ENCODE measurements around the gene VIL1. TPM values are rescaled to one million over a fixed set of nuclear protein-coding genes. Genes with fewer than 3 reads are reported as not detected.

VIL1 gene
- total and polyA plus RNA-seq, 2 of the 4 experiments (the other 2 are of a cell fraction) = not detected

DNA sequence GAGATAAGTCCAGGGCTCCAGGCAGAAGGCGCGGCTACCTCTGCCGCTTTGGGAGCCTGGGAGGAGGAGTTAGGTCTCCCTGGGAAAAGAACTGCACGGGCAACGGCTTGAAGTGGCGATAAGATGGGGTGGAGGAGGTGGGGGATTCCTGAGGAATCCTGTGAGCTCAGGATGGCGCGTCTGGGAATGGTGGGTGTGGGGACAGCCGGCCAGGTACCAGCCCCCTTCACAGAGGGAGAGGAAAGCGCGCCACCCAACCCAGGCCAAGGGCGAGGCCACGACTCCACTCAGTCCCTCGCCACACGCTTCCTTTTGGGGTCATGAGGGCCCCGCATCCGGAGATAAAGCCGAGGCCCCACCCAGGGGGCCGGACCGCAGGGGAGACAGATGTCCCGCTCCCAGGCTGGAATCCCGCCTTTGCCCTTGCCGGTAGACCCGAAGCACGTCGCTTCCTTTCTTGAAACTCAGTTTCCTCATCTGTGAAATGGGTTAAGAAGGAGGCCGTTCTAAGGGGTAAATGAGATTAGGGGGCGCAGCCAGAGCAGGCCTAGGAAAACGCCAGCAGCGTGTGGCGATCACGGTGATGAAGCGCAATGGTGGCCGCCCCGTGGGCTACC, 21.0 kb upstream of the VIL1 start:
- Histone ChIP-seq H3K18ac (ENCODE audit: low read depth, low read length) (peak overlapping the region; percentile 84), H3K4me3 (ENCODE audit: insufficient read depth, low read depth, low read length) (peak overlapping the region; percentile 34), H3K36me3 (ENCODE audit: control insufficient read depth, insufficient read depth, low read length) (peaks cover 11% of the 10 kb centered on the region; the same call in 1 of the 2 replicates), H2AFZ (replicated peaks; ENCODE audit: low read length, poor library complexity) (peak overlapping the region; percentile 82), H3K27me3 (ENCODE audit: control insufficient read depth, insufficient read depth, low read length) (no peaks in the 10 kb centered on the region), H3K4me1 (ENCODE audit: control insufficient read depth, insufficient read depth, low read length) (peaks cover 25% of the 10 kb centered on the region), H3K14ac (replicated peaks; ENCODE audit: low read depth, low read length) (peak overlapping the region; percentile 74; the same call in 1 of the 2 replicates), H3K23ac (ENCODE audit: low read depth, low read length) (peak overlapping the region; percentile 83; the same call in 1 of the 2 replicates), H2BK15ac (ENCODE audit: low read depth, low read length) (peak overlapping the region; percentile 62; the same call in 2 of the 3 replicates), H3K27ac (ENCODE audit: insufficient read depth, low read length) (peak overlapping the region; percentile 99), H2BK5ac (ENCODE audit: low read depth, low read length, poor library complexity, severe bottlenecking) (peak overlapping the region; percentile 98), H3K9me3 (ENCODE audit: control insufficient read depth, insufficient read depth, low read length) (no peaks in the 10 kb centered on the region), H4K91ac (ENCODE audit: insufficient read depth, low read depth, low read length) (peak overlapping the region; percentile 99), H3K9ac (ENCODE audit: low read depth, low read length) (peak overlapping the region; percentile 95), H4K20me1 (ENCODE audit: insufficient read depth, low read length) (peaks cover 13% of the 10 kb centered on the region; the same call in 1 of the 2 replicates), H2BK20ac (ENCODE audit: low read depth, low read length) (peak overlapping the region; percentile 9; the same call in 1 of the 2 replicates), H2AK9ac (replicated peaks; ENCODE audit: low read depth, low read length, poor library complexity) (peak overlapping the region; percentile 88), H2BK120ac (ENCODE audit: low read depth, low read length) (peak overlapping the region; percentile 97), H4K5ac (ENCODE audit: low read depth, low read length) (peak overlapping the region; percentile 94), H3K79me1 (ENCODE audit: low read depth in 1 of 2, low read length in 2 of 2) (peaks cover 6 to 26% of the 10 kb centered on the region in 2 experiments; a peak in 3 of 4 replicates), H3K9me1 (ENCODE audit: insufficient read depth, low read length) (0 out of 2 replicates have a peak, but pooled peaks cover 2% of the 10 kb centered on the region), H3K4ac (ENCODE audit: low read depth, low read length) (peak overlapping the region; percentile 90), H3K4me2 (ENCODE audit: low read depth, low read length) (peak overlapping the region; percentile 90), H2AK5ac (ENCODE audit: low read depth, low read length) (peak overlapping the region; percentile 95), H4K8ac (ENCODE audit: low read depth in 2 of 2, low read length in 2 of 2) (peak overlapping the region; percentile 70 to 94), H3K56ac (ENCODE audit: extremely low read depth, insufficient read depth, low read length) (peak overlapping the region; percentile 54; the same call in 1 of the 2 replicates)
- no peak for TF ChIP-seq CHD1 (IDR thresholded peaks at IDR 0.05; ENCODE audit: low read depth, low read length)
- peak; percentile 20 for TF ChIP-seq RCOR1 (IDR thresholded peaks at IDR 0.05; ENCODE audit: insufficient replicate concordance, low read length)
- no peak for TF ChIP-seq SMC3 (IDR thresholded peaks at IDR 0.05; ENCODE audit: low read depth, low read length)
- peak; percentile 45; the same call in 1 of the 2 replicates for TF ChIP-seq BHLHE40 (IDR thresholded peaks at IDR 0.05; ENCODE audit: low read depth, low read length)
- no peak for TF ChIP-seq MAZ (IDR thresholded peaks at IDR 0.05; ENCODE audit: borderline replicate concordance, low read depth, low read length)
- no peak for TF ChIP-seq MAFK (IDR thresholded peaks at IDR 0.05; ENCODE audit: low read depth, low read length)
- no peak for TF ChIP-seq ELK1 (IDR thresholded peaks at IDR 0.05; ENCODE audit: borderline replicate concordance, low read depth, low read length)
- TF ChIP-seq, protein P1, sequence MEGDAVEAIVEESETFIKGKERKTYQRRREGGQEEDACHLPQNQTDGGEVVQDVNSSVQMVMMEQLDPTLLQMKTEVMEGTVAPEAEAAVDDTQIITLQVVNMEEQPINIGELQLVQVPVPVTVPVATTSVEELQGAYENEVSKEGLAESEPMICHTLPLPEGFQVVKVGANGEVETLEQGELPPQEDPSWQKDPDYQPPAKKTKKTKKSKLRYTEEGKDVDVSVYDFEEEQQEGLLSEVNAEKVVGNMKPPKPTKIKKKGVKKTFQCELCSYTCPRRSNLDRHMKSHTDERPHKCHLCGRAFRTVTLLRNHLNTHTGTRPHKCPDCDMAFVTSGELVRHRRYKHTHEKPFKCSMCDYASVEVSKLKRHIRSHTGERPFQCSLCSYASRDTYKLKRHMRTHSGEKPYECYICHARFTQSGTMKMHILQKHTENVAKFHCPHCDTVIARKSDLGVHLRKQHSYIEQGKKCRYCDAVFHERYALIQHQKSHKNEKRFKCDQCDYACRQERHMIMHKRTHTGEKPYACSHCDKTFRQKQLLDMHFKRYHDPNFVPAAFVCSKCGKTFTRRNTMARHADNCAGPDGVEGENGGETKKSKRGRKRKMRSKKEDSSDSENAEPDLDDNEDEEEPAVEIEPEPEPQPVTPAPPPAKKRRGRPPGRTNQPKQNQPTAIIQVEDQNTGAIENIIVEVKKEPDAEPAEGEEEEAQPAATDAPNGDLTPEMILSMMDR (conservative IDR thresholded peaks at IDR 0.05; ENCODE audit: low read depth, low read length) = no peak
- 12% methylated on average over 5 of the region's 35 CpGs; no CpG with 5 or more reads in 1 of the 2 experiments for whole genome bisulfite sequencing, 2 experiments (ENCODE audit: extremely low coverage in 2 of 2, insufficient read length in 1 of 2)
- ChIA-PET POLR2A (ENCODE audit: unreplicated experiment) (interaction anchor here (1.0 kb wide), 1 partner anchor 111 kb away, joined by 3 read pairs; no protein-coding TSS in a partner anchor), CTCF (no interaction called here)
- no TSS peak for BruUV-seq (replicated peaks)
- ATAC-seq (ENCODE audit: low read depth) (no peak), DNase-seq (peak; percentile 60)
- dilution Hi-C loops (cut with HindIII; ENCODE audit: low sequenced_read_pairs, unreplicated experiment) = no loop called here
- in situ Hi-C loops (cut with MboI; ENCODE audit: low sequenced_read_pairs) = loop anchor here (10.0 kb wide), 1 partner anchor 123 kb away; the partner anchor contains the start of genes AAMP and PNKD
- intact Hi-C loops (cut with micrococcal nuclease) = loop anchor here (2.0 kb wide), 1 partner anchor 105 kb away; the partner anchor contains the start of gene TMBIM1
